ENCODE measurements around the gene TMEM145. TPM values are rescaled to one million over a fixed set of nuclear protein-coding genes. Genes with fewer than 3 reads are reported as not detected.
"Not testable (repeated sequence)": the region's sequence is repeated elsewhere in the genome, so short reads cannot be mapped to it uniquely, and the experiment has no call there.

TMEM145 gene
- not detected for total RNA-seq (ENCODE audit: insufficient read depth, low replicate concordance)

DNA sequence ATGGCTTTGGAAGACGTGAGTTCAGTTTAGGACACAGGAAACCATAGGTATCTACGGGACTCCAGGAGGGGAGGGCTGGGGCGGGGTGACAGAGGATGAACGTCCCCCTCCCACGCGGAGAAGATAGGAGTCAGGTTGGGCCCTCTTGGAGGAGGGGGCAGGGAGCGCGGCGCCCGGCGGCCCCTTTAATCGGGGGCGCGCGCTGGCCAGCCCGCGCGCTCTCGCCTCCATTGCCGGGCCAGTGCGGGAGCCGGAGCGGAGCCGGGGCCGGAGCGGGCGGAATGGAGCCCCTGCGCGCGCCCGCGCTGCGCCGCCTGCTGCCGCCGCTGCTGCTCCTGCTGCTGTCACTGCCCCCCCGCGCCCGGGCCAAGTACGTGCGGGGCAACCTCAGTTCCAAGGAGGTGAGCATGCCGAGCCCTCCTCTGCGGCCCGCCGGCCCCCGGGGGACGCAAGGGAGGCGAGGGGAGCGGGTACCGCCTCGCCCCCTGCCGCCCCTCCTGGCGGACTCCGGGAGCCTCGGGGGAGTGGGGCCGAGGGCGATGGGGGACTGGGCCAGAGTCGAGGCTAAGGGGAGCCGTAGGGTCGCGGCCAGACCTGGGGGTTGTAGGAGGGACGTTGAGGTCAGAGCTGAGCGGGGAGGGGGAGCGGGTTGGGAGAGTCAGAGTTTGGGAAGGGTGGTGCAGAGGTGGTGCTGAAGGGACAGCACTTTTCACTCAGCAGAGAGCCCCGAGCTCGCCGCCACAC, at the start of gene TMEM145:
TMEM145 (plus strand) TSS at position 214 of the 744 bp plus-strand sequence; CDS start at position 282, 68 bp downstream.
- DNase-seq (ENCODE audit: low spot score), result peak; percentile 45

DNA sequence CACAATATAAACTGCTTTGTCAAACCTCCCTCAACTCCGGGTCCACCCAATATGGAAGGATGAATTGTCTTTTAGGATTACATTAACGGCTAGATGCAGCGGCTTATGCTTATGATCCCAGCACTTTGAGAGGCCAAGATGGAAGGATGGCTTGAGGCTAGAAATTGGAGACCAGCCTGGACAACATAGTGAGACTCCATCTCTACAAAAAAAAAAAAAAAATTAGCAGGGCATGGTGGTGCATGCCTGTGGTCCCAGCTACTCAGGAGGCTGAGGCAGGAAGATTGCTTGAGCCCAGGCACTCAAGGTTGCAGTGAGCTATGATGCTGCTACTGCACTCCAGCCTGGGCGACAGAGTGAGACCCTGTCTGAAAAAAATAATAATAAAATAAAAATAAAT, 47.0 kb upstream of the TMEM145 start:
- not testable (repeated sequence) for DNase-seq (ENCODE audit: low spot score)

DNA sequence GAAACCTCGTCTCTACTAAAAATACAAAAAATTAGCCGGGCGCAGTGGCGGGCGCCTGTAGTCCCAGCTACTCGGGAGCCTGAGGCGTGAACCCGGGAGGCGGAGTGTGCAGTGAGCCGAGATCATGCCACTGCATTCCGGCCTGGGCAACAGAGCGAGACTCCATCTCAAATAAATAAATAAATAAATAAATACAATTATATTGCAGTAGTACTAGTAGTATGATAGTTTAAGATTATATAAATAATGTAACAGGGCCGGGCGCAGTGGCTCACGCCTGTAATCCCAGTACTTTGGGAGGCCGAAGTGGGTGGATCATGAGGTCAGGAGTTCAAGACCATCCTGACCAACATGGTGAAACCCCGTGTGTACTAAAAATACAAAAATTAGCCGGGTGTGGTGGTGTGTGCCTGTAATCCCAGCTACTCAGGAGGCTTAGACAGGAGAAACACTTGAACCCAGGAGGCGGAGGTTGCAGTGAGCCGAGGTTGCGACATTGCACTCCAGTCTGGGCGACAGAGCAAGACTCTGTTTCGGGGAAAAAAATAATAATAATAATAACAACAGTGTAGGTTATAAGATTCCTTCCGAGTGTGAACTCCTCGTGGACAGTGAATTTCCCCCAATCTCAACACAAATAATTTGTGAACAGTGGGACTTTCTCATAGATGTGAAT, 46.0 kb upstream of the TMEM145 start:
- DNase-seq (ENCODE audit: low spot score), result not testable (repeated sequence)

DNA sequence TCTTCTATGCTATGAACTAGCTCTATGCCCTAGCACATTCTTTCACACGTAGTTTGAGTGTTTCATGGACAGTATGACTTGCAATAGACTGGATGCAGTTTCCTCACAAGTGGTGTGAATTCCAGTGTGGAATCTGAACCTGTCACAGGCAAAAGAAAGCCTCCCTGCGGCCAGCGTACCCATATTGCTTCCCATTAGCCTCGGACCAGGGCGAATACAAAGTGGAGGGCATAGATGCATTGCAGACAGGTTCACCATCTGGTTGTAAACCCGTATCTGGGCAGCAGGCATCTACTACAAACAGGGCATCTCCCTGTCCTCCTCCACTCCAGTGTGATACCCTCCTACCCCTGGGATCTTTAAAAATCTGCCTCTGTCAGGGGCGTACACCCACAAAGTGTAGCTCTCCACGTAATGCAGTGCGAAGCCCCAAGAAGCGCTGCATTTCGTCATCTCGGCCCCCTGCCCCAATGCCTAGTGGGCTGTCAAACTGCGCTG, 45.4 kb upstream of the TMEM145 start:
- no peak for DNase-seq (ENCODE audit: low spot score)

DNA sequence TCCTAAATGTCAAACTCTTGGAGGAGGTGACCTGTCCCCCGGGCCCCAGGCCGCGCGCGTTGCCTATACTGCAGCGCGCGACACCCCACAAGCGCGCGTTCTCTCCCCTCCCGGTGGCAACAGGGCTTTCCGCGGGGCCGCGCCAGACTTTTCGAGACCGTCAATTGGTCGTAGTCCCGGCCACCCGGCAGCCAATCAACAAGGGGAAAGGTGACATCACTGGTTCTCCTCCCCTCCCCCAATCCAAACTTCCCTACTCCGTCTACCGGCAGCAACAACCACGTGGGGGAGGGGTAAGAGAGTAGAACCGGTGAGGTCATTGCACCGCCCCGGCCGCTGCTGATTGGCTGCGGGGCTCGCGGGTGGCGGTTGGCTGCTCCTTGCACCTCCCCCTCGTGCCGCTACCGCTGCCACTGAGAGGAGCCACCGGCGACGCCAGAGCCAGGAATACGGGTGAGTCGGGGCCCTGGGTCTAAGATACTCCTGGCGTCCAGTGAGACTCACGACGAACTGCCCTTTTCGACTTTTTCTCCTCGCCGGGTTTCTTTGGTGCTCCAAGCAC, 44.9 kb upstream of the TMEM145 start:
- peak; percentile 100 for DNase-seq (ENCODE audit: low spot score)

DNA sequence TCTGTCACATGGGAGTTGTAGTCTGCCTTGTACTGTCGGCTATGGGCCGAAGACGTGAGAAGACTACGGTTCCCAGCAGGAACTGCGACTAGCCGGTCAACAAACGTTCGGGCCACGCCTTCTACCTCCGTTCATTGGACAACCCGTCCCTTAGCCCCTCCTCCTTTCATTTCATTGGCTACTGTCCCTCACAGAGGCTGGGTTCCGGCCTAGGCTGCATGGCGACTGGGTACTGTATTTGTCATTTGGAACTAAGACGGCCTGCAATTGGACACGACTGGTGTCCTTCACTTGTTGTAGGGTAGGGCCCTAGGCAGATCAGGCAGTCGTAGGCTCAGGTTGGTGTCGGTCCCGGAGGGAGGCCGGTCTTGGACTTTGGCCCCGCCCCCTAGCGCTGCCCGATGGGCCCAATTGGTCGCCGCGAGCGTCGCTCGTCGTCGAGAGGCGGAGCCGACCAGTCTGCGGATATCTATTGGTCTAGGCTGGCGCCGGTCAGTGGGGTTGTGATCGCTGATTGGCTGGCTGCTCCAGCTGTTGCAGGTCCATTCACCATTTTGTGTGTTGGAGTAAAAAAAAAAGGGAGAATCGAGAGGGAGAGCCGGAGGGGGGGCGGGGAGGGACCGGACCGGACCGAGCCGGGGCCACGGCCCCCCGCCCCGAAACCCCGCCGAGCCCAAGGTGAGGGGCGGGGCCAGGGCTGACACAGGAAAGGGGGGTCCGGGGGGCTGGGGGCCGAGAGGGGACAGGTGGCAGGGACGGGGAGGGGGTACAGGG, 44.2 kb upstream of the TMEM145 start, which contains the start of gene CIC:
CIC (plus strand) TSS at position 549 of the 774 bp plus-strand sequence. CDS start 2,532 bp downstream, outside the sequence.
- peak; percentile 100 for DNase-seq (ENCODE audit: low spot score)

DNA sequence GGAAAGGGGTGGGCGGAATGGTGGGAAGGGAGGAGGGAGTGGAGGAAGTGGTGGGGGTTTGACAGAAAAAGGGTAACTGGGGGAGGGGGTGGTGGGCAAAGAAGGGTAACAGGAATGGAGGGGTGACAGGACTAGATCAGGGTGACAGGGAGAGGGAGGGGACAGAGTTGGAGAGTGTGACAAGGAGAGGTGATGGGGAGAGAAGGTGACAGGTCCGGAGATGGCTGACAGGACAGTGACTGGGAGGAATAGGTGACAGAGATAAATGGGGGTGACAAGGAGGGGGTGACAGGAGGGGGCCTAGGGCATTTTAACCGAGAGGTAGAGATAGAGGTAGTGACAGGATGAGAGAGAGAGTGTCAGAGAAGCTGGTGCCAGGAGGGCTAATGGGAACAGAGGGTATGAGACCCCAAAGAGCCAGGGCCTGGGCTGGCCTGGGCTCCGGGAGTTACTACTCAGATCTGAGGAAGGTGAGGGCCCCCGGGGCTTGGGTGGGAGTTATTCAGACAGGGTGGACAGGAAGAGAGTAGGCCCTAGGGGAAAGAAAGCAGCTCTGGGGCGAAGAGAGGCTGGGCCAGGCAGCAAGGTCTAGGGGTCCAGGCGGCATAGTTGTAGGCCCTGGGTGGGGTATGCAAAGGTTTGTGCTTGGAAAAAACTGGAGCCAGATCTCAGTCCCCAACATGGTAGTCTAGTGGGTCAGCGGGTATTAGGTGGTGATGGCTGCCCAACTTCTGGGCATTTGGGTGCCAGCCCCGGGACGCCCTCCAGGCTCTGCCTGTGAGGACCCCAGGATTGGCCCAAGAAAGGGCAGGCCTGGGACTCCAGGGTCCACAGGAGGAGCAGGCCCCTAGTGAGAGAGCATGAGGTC, 43.4 kb upstream of the TMEM145 start:
- peak; percentile 25 for DNase-seq (ENCODE audit: low spot score)

DNA sequence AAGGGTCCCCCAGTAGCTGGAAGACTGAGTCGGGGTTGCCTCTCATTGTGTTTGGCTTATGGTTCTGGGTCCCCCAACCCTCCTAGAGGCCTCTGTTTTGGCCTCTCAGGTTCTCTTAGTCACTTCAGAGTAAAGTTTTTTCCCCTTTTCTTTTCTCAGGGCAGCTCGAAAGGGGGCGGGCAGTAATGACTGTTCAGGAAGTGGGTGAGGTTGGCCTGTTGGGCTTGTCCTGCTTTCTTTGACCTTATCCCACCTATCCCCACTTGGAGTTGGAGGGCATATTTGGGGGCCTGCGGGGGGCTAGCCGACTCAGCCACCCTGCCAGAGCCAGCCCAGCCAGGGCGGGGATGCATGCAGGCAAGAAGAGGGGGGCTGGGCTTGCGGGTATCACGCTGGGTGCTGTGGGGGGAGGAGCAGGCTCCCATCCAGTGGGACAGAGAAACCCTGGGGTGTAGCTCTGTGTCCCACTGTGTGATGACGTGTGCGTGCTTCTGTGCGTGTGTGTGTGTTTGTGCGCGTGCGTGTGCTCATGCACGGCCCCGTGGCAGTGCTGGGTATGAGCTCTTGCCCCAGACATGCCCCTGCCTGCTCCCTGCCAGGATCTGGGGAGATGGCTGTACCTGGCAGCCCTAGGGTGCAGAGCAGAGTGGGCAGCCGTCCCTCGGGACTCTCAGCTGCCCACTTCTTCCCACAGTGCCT, 42.6 kb upstream of the TMEM145 start:
- peak; percentile 68 for DNase-seq (ENCODE audit: low spot score)

DNA sequence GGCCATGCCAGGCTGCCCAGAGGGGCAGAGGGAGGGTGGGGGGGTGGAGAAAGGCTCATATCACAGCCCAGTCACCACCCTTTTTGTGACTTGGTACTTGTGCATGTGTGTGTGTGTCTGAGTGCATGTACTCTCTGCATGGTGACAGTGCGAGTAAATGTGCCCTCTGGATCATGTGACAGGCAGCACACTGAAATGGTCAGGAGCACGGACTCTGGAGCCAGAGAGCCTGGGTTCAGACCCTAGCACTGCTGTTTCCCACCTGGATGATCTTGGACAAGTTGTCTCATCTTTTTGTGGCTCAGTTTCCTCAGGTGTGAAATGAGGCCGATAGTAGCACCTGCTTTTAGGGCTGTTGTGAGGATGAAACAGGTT, 42.1 kb upstream of the TMEM145 start:
- no peak for DNase-seq (ENCODE audit: low spot score)

DNA sequence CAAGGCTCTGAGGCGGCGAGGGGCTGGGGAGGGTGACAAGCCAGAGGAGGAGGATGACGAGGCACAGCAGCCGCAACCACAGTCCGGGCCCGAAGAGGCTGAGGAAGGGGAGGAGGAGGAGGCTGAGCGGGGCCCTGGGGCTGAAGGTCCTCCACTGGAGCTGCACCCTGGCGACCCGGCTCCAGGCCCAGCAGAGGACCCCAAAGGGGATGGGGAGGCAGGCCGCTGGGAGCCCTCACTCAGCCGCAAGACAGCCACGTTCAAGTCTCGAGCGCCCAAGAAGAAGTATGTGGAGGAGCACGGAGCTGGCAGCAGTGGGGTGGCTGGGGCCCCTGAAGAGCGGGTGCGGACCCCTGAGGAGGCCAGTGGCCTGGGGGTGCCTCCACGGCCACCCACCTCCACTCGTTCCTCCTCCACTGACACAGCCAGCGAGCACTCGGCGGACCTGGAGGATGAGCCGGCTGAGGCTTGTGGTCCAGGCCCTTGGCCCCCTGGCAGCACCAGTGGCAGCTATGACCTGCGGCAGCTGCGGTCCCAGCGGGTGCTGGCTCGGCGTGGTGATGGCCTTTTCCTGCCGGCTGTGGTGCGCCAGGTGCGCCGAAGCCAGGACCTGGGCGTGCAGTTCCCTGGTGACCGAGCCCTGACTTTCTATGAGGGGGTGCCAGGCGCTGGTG, 41.1 kb upstream of the TMEM145 start:
- no peak for DNase-seq (ENCODE audit: low spot score)

DNA sequence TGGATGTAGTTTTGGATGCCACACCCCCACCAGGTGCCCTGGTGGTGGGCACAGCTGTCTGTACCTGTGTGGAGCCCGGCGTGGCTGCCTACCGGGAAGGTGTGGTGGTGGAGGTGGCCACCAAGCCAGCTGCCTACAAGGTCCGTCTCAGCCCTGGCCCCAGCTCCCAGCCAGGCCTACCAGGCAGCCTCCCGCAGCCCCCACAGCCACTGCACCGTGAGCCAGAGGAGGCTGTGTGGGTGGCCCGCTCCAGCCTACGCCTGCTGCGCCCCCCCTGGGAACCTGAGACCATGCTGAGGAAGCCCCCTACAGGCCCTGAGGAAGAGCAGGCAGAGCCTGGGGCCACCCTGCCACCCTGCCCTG, 40.6 kb upstream of the TMEM145 start:
- no peak for DNase-seq (ENCODE audit: low spot score)

DNA sequence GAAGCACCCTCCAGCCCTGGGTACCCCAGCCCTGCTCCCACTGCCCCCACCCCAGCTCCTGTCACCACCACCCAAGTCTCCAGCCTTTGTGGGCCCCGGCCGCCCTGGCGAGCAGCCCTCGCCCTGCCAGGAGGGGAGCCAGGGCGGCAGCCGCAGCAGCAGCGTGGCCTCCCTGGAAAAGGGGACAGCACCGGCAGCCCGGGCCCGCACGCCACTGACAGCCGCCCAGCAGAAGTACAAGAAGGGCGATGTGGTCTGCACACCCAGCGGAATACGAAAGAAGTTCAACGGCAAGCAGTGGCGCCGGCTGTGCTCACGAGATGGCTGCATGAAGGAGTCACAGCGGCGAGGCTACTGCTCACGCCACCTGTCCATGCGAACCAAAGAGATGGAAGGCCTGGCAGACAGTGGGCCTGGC, 40.1 kb upstream of the TMEM145 start:
- no peak for DNase-seq (ENCODE audit: low spot score)

DNA sequence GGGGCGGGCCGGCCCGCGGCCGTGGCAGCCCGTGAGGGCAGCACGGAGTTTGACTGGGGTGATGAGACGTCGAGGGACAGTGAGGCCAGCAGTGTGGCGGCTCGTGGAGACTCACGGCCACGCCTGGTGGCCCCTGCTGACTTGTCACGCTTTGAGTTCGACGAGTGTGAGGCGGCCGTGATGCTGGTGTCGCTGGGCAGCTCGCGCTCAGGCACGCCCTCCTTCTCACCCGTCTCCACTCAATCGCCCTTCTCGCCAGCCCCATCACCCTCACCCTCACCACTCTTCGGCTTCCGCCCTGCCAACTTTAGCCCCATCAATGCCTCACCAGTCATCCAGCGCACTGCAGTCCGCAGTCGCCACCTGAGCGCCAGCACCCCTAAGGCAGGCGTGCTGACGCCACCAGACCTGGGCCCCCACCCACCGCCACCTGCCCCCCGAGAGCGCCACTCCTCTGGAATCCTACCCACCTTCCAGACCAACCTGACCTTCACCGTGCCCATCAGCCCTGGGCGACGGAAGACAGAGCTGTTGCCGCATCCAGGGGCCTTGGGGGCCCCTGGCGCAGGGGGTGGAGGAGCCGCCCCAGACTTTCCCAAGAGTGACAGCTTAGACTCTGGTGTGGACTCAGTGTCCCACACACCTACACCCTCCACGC, 39.6 kb upstream of the TMEM145 start:
- DNase-seq (ENCODE audit: low spot score), result no peak

DNA sequence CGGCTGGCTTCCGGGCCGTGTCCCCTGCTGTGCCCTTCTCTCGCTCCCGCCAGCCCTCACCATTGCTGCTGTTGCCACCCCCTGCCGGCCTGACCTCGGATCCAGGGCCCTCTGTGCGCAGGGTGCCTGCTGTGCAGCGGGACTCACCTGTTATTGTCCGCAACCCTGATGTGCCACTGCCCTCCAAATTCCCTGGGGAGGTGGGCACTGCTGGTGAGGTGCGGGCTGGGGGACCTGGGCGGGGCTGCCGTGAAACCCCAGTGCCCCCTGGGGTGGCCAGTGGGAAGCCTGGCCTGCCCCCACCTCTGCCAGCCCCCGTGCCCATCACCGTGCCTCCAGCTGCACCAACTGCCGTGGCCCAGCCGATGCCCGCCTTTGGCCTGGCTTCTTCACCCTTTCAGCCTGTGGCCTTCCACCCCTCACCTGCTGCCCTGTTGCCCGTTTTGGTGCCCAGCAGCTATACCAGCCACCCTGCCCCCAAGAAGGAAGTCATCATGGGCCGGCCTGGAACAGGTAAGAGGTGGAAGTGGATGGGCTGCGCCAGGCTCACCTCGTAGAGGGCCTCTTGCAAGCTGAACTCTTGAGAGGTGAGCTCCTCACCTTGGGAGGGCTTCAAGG, 38.9 kb upstream of the TMEM145 start:
- no peak for DNase-seq (ENCODE audit: low spot score)

DNA sequence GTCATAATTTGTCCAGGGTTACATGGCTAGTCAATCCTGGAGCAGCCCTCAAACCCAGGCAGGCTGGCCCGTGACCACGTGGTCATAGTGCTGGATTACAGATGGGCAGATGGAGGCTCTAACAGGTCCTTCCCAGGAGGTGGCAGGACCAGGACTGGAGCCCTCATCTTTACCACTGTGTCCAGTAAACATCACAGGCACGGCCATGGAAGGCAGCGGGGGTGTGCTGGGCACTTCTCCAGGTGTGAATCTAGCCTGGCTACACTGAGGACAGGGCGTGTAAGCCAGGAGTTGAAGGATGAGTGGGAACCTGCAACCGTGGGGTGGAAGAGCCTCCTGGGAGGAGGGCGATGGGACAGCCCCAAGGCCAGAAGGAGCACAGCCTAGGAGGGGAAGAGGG, 38.0 kb upstream of the TMEM145 start:
- DNase-seq (ENCODE audit: low spot score), result no peak

DNA sequence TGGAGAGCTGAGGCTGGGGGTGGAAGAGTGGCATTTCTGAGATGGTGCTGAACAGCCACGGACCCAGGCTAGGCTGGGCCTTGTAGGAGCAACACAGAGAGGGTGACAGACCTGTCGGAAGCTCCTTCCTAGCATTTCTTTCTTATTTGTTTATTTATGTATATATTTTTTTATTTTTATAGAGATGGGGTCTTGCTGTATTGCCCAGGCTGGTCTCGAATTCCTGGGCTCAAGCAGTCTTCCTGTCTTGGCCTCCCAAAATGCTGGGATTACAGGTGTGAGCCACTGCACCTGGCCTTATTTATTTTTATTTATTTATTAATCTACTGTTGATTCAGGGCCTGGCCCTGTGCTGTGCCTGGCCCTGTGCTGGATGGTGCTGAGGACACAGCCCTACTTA, 37.6 kb upstream of the TMEM145 start:
- DNase-seq (ENCODE audit: low spot score), result no peak

DNA sequence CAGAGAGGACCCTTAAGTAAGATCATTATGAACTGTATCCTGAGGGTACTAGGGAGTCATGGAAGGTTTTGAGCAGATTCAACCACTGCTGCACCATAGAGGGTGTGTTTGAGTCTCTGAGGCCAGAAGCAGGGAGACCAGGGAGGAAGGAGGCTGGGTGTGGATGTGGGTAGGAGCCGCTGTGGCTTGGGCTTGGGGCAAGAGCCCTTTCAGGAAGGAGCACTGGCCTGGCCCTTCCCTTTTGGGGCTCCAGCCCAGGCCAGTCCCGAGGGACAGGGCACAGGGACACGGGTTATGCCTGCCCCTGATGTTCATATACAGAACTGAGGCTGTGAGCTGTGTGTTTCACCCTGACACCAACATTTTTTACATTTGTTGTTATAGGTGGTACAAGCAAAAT, 36.8 kb upstream of the TMEM145 start:
- no peak for DNase-seq (ENCODE audit: low spot score)

DNA sequence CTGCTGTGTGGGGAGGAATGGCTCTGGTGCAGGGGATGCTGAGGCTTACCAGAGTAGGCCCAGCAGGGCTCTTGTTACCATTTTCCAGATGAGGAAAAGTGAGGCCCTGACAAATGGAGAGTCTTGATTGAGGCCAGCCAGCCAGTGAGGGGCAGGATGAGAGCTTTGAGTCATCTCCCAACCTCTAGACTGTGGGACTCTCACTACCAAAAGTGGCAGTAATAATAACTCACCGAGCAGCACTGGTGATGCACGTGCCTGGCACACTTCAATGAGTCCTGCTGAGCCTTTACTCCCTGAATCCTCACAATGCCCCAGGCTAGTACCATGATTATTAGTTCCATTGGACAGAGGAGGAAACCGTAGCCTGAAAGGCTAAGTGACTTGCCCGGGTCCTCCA, 36.3 kb upstream of the TMEM145 start:
- no peak for DNase-seq (ENCODE audit: low spot score)
